Measurements from ENCODE around the gene HEYL.

The HEYL gene

DNA sequence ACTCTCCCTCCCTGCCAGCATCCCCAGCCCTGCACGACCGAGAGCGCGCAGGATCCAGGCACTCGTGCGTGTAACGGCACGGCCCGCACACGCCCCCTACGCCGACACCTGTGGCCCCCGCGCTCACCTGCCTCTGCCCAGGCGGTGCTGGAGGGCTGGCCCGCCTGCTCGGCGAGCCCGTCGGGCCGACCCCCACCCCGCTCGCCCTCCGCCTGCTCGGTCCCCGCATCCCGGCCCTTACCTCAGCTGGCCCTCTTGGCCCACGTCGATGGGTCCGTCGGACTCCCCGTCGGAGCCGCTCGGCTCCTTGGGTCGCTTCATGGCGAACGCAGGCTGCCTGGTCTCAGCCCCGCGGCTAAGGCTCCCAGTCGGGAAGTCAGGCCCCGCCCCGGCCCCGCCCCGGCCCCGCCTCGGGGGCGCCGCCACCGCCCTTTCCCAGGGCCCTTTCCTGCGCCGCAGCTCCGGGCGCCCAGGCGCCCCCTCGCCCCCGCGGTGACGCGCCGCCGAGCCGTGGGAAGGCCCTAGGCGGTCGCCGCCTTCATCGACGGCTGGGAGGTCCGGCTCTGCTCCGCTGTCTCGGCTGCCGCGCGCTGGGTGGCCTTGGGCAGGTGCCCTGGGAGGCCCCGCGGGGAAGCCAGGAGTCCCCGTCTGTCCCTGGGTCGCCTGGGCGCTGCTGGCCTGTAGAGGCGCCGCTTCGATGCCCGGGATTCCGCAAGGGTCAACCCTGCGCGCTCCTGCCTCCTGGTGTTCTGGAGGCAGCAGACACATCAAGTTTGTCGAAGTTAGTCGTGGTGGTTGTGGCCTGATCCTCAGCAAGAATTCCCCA lies at the start of gene HEYL:
TSS of gene HEYL (minus strand) at position 339 of the 826 bp plus-strand sequence. CDS start at position 321, 18 bp downstream.
- peak; percentile 85 for DNase-seq

DNA sequence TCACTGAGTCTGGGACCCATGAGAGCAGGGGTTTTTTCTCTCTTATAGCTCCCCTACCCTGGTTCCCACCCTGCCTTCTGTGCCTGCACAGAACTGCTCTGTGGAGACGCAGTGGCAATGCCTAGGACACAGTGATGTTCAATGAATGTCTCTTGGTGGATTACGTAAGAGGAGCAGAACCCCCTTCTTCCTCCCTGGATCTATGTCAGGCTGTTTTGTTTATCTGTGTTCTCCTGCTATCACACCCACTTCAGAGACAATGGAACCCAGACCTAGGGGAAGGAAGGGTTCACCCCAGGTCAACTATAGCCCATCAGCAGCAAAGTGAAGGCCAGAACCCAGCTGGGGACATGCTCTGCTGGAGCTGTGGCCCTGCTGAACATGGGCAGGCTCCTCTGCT lies 49.8 kb upstream of the HEYL start:
- no peak for DNase-seq

DNA sequence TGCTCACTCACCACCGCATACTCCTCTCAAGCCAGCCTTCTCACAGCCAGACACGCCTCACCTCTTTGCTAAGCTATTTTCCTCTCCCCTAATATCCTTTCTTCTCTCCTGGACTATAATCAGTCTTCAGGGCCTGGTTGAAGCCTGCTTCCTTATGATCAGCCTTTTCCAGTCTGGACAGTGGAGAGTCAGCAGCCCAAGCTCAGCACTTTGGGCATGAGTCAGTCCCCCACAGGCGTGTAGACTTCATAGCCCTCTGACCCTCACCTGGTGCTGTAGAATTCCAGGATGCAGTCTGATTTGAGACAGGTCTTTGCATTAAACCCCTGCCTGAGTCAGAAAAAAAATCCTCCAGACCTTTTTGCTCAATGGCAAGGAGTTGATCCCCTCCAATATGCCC lies 49.3 kb upstream of the HEYL start:
- DNase-seq: no peak

DNA sequence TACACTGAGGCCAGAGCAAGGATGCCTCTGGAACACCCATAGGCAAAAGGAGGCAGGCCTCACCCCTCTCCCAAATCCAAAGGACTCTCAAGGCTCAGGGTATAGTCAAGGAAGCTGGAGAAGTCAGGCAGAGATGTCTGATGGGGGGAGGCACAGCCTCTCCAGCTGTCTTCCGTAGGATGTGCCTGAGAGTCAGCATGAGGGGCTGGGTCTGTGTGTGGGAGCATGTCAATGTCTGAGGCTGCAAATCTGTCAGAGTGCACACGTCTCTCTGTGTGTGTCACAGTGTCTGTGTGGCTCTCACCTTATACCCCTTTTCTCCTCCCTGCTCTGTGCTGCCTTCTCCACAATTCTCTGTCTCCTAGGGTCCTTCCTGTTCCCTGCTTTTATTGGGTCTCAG lies 47.8 kb upstream of the HEYL start:
- no peak for DNase-seq

DNA sequence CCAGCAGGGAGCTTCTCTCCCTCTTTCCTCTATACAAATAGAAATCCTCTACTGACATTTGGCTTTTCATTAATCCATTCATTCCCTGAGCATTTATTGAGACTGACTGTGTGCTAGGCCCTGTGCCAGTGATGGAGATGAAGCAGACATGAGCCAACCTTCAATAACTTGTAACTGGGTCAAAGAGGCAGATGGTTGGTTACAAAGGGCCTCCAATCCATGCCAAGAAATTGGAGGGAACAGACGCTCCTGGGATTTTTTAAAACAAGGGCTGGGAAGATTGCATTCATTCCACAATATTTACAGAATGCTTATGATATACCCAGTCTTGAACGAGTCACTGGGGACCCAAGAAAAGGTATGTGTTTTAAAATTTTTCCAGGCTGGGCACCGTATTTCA lies 45.6 kb upstream of the HEYL start:
- DNase-seq: no peak

DNA sequence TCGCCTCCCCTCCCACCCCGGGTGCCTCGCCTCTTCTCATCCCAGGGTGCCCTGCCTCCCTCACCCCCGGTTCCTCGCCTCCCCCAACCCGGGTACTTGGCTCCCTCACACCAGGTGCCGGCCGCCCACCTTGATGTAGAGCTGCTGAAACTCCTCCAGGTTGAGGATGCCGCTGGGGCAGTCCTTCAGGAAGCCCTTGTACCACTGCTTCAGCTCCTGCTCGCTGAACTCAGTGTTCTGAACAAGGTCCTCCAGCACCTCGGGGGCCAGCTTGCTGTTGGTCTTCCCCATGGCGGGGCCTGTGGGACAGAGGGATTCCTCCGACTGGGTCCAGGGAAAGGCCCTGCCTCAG lies 44.8 kb upstream of the HEYL start:
- no peak for DNase-seq

DNA sequence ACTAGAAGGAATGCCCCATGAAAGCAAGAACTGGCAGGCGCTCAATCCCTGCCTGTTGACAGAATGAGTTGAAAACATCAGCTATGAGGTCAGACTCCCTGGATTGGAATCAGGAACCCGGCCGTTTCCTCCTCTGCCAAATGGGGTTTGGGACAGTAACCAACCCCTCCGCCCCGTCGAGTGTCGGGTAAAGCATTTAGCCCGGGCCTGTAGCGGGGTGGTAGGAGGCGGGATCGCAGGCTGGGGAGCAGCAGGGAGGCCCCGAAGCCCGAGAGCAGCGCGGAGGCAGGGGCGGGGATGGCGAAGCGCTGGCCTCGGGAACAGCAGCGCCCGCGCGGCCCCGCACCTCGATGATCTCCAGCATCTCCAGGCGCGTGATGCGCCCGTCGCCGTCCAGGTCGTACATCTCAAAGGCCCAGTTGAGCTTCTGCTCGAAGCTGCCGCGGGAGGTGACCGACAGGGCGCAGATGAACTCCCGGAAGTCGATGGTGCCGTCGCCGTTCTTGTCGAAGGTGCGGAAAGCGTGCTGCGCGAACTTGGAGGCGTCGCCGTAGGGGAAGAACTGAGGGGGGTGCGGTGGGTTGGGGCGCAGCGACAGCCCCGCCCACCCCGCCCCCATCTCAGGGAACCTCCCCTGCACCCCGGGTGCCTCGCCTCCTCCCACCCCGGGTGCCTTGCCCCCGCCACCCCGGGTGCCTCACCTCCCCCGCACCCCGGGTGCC lies 44.3 kb upstream of the HEYL start:
- peak; percentile 26 for DNase-seq

DNA sequence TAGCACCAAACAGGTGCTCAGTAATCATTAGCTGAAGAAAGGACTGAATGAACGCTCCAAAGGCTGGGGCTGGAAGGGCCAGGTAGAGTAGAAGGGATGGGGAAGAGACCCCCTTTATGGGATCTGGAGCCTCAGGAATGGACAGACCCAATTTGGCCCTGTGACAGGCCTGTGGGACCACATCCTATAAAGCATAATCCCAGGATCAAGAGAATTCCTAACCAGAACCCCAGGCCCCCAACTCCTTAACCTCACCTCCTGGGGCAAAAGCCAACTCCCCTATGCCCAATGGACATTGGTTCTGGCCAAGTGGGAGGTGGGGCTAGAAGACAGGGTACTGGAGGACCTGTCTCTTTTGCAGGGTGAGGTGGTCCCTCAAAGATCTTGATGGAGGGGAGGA lies 42.6 kb upstream of the HEYL start:
- no peak for DNase-seq

DNA sequence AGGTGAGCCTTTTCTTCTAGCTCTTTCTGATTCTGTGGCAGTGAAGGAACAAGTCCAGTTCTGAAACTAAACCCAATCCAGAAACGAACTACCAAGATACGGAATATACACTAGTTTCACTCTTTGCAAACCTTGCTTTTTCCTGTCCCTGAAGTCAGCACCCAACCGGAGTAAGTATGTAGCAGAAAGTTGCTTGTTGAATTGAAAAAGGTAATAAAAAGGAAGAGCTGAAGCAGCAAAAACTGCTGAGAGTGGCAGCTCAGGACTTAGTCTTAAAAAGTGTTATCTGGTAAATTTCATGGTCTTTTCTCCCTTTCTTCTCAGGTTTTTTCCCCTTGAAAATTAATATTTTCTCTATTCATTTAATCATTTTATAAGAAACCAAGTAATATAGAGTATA lies 41.9 kb upstream of the HEYL start:
- no peak for DNase-seq

DNA sequence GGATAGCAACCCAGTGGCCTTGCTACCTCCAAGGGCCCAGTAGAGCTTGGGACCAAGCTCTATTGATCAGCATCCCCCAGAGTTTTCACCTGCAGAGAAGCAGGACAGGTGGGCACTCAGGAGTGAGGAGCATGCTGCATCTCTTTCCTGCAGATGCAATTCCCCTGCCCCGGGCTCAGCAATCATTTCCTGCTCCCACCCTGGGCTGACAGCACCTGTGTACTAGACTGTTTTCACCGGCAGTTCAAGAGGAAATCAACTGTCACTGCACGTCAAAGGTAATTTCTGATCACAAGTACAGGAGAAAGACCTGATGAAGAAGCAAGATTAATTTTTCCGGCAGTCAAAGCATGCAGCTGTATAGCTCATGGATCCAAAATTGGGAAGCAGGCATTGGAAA lies 41.3 kb upstream of the HEYL start:
- DNase-seq: no peak

DNA sequence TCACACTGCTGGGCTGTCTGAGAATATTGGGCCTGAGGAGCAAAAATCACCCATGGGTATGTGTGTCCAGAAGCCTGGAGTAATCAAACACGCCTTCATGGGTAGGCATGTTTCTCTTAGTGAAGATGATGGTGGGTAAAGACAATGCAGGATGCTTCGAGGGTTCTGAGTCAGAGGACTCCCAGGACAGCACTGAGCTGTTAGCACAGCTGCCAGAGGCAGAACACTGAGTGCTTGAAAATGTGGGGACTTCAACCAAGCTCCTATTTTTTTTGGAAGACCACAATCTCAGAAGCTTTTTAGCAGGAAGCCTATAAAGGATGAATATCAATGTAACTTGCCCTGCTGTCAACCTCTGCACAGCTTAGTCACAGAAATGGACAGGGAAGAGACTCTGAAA lies 40.4 kb upstream of the HEYL start:
- no peak for DNase-seq

DNA sequence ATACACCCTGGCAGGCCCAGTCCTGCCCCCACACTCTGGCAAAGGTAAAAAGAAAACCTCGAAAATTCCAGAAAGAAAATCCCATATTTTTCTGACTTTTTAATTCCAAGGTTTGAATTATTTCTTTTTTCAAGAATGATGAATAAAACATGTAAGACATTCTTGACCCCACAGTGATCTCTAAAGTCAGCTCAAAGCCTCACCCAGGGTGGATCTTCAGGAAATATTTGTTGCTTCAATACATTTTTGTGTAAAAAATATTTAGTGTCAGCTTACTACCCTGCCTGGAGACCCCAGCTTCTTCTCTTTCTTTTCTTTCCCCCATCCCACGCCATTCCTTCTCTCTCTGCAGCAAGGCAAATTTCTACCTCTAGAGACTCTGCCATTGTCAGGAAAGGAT lies 39.4 kb upstream of the HEYL start:
- no peak for DNase-seq

DNA sequence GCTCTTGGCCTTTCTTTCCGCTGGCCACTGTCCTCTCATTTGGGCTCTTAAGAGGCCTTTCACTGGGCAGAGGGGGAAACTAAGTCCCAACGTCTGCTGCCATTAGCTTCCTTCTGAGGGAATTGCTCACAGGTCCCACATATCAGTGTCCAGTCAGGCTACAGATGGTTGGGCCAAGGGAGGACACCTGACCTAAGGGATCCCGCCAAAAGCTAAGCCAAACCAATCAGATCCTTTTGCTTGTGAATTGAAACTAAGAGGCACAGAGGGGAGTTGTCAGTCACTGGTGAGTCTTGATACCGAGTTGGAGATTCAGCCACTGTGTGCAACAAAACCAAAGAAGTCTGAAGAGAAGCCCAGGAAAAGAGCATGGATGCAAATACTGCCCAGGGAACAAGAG lies 38.2 kb upstream of the HEYL start:
- DNase-seq: no peak

DNA sequence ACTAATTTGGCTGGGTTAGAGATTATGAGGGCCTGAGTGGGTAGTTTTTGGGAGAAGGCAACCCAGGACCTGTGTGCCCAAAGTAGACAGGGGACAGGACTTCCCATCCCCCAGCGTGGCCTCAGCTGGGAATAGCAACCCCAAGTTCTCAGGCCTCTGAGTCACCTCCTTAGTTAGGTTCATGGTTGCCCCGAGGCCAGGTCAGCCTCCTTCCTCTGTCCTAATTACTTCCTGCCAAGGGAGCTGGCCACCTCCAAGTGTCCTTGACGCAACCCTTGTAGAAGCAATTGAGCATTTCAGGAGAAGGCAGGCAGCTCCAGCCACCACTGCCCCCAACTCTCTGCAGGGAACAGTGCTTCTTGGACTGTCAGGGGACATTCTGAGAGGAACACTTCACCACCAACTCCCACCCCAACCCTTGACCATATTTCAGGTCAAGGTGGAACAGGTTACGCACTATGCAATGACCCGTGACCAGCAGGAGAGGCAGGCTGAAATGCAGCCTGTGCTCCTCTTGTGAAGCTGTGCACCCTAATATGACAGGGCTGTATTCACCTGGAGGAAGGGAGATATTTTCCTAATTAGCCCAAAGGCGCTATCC lies 37.6 kb upstream of the HEYL start:
- no peak for DNase-seq

DNA sequence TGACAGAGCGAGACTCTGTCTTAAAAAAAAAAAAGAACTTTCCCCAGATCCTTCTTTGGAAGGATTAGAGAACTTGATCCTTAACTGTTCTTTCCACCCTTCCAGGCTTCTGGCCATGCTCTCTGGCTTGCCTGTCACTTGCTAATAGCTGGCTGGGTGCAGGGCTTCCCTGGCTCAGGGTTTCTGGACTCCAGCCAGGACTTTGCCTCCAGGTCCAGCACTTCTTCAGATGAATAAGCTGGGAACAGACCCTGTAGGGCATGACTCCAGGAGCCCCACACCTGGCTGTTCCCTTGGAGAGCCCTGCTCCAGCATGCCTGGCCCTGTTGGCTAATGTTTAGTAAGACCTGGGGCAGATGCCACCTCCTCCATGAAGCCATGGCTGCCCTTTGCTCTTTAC lies 35.8 kb upstream of the HEYL start:
- DNase-seq: no peak

DNA sequence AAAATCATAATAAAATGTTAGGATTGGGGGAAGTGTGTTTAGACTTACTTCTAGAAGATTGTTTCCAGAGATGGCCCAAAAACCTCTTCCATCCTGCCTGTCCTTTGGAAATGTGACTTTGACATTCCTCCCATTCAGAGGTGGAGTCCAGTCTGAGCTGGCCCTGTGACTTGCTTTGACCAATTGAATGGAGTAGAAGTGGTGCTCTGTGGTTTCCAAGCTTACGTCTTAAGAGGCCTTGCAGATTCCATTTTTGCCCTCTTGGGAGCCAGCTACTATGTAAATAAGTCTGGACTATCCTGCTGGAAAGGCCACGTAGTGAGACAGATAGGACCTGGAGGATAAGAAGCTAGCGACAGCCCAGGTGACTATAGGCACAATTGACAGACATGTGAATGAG lies 33.8 kb upstream of the HEYL start:
- no peak for DNase-seq

DNA sequence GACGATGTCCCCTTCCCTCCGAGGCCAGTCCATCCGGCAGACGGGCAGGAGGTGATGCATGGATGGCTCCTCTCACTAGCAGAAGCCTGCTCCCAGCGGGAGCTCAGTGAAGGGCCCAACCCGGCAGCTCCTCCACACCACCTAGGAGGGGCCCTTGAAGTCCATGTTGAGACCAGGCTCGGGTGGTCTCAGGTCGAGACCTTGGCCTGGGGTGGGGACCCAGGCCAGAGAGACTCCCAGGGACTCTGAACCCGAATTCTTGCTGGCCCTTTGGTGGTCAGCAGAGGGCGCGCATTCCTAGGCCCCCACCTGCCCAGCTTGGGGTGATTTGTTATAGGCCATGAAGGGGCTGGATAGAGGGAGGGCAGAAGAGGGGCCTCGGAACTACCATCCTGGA lies 33.1 kb upstream of the HEYL start:
- DNase-seq: peak; percentile 24

DNA sequence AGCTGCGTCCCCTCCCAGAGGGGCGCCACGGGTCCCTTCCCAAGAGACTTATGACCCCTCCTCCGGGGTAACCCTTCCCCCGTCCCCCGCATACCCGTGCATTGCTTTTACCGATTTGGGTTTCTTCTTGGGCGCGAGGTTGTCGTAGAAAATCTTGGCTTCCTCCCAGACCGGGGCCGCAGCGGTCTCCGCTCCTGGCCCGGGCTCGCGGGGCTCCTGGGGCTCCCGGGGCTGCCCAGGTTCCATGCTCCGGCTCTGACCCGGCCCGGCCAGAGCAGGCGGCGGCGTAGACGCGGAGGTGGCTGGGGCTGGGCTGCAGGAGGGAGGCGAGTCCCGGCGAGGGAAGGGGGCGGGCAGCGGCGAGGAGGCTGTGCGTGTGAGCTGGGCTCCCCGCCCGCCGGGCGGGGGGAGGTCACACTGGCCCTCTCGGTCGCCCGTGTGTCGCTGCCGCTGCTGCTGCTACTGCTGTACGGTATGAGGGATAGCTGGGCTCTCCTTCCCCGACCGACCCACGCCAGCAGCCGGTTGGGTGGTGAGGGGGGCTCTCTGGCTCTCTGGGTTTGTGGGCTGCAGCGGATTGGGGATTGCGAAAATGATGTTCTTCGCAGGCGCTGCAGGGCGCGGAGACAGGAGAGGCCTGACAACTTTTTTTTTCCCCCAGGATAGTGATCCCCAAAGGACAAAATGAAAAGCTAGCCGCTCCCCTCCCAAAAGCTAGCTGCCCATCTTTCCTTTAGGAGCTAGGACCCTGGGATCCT lies 32.5 kb upstream of the HEYL start, which contains the start of gene NT5C1A:
TSS of gene NT5C1A (minus strand) at position 315 of the 758 bp plus-strand sequence. CDS start at position 246, 69 bp downstream.
- DNase-seq: peak; percentile 28

DNA sequence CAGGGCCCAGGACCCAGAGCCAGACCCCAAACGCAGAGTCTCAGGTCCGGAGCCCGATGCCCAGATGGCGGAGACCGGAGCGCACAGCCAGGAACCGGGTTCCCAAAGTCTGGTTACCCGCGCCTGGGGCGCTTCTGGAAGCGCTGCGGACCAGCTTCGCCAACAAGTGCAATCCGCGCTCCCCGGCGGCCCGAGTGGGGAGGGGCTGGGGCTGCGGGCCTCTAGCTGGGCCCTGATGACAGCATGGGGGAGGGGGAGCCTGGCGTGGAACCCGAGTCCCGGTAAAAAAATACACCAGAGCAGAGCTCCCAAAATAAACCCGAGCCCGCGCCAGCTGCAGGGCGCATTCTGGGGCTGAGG lies 32.0 kb upstream of the HEYL start:
- DNase-seq: no peak

DNA sequence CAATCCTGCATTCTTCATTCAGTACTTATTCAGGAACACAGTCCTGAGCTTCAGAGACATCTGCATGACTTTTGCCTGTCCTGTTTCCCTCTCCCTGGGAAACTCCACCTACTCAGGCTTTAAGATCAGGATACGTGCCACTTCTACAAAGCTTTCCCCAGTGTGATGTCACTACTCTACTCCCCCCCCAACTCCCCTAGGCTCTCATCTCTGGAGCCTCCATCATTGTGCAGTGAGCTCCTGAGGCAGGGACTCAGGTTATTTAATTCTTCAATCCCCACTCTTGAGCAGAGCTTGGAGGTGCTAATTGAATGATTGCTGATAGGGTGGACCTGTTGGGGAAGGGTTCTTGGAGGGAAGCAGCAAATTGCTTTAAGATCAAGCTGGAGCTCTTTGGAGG lies 31.2 kb upstream of the HEYL start:
- DNase-seq: no peak

DNA sequence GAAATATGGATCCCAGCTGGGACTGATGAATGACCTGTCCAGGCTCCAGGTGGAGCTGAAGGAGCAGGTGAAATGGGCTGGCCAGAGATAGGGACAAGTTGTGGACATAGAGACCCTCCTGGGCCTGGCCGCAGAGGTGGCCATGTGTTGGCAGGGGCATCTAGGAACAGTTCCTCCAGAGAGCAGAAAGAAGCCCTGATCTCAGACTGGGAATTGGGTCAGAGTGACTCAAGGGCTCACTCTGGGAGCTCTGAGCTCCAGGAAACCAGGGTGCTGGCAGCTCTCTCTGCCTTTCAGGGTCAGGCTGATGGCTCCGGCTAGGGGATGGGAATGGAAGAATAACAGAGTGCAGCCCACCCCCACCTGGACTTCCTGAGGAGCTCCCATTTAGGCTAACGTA lies 29.5 kb upstream of the HEYL start:
- DNase-seq: no peak

DNA sequence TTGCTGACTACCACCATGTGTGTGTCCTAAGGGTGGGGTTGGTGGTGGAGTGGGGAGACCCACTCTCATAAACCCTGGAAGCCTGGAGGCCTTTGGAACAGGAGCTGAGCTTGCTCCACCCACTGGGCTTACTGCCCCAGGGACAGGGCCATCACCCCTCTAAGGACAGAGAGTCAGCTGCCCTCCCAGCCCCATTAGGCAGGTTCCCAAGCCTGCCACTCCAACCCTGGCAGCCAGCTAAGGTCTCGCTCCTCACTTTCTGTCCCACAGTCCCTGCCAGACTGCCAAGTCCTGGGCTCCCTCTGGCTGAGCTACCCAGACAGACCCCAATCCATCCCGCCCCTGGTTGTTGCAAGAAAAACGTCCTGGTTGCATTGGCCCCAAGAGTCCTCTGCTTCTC lies 28.7 kb upstream of the HEYL start:
- no peak for DNase-seq

DNA sequence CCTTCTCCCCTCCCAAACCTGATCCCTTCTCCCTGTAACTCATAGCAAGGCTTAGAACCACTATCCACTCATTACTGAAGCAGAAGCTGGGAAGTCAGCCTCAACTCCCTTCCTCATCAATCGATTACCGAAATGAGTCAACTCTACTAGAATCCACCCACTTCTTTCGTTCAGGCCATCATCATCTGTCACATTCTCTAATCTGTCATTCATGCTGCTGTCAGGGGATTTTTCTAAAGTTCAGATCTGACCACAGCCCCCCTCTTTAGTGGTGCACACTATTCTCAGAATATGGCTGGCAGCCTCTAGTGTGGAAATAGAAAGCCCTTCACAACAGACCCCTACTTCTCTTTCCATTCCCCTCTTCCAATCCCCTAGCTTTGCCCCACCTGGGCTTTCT lies 27.3 kb upstream of the HEYL start:
- DNase-seq: no peak

DNA sequence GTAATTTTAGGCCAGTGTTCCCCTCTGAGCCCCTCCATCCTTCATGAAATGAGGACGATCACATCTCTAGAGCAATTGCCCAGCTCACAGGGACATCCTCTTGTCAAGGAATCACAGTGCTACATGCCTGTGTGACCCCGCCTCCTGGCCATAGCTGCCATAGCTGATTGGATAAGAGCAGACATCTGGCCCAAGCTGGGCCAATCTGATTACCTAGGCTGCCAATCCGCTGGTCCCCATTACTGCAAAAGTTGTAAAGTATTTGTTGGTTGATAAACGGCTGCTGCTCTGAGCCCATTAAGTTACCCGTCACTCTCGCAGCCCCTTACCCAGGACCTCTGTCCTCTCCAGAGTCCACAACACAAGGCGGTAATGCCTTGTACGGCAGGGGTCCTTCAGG lies 24.1 kb upstream of the HEYL start:
- DNase-seq: peak; percentile 35
